Forelimb muscle (tissue), 1 donor: ENCODE measurements around the gene NCR2. TPM values are rescaled to one million over a fixed set of nuclear protein-coding genes. Genes with fewer than 3 reads are reported as not detected.

Source experiments
- polyA plus RNA-seq: library from polyadenylated mRNA; unstranded; fragments of 120-200 nt; gene quantifications from one replicate; pipeline ENCODE4 v1.2.1, GENCODE V29; 2013; ENCODE audit not compliant: insufficient read length

Gene NCR2
- polyA plus RNA-seq, 1 donor: not detected

Other genes starting within 250 kb of the NCR2 start
- gene TREML1, start 181.3 kb upstream of the NCR2 start, polyA plus RNA-seq: 0.38 TPM
- gene TREM2, start 172.5 kb upstream of the NCR2 start, polyA plus RNA-seq: not detected
- 0.11 TPM for gene TREML2, start 134.5 kb upstream of the NCR2 start, polyA plus RNA-seq
- not detected for gene TREML4, start 107.3 kb upstream of the NCR2 start, polyA plus RNA-seq
- gene TREM1, start 48.9 kb upstream of the NCR2 start, polyA plus RNA-seq: 0.14 TPM
- 15.1 TPM for gene FOXP4, start 210.8 kb downstream of the NCR2 start, polyA plus RNA-seq